ENCODE data around the gene HS6ST2.

The HS6ST2 gene

DNA sequence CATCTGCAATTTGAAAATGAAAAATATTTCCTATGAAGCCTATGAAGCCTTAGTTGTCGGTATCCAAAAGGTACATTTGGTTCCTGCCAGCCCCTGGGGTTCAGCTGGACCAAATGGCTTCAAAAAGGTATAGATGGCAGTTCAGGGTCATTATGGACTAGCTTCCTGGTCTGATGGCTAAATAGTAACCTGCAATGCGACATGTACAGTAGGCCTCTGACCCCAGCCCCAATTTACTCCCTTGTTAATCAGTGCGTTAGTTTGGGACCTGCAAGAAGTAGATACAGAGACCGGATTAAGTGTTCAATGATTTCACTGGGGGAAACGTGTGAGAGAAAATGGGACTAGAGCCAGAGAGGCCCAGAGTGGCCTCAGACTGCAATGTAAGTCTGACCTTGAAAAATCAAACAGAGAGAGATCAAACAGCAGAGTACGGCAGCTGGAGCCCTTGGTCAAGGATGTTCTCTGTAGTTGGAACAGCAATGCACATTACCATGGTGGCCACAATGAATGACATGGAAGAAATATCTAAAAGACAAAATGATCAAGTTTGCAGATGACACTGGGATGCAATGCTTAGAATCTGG lies 354.6 kb downstream of the HS6ST2 start:
- no peak for DNase-seq

DNA sequence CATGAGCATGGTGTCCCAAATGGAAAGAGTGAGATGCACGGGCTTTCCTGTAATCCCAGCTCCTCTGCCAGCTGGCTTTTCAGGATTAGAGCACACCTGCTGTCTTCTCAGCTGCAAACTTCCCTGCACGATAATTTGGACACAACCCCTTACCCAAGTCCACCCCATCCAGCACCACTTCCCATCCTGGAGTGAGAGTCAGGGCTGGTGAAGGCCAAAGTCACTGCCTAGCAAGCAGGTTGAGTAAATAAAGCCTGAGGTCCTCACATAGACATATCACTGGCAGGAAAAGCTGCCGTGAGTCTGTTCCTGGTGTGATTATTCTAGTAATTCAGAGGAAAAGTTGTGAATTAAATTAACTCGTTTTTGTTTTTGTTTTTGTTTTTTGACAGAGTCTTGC lies 355.7 kb downstream of the HS6ST2 start:
- DNase-seq: no peak

- no peak for DNase-seq
Observed at GRCh38 chrX:132594999-132595398, 363.4 kb downstream of the HS6ST2 start.

- DNase-seq: no peak
Observed at GRCh38 chrX:132594129-132594528, 364.3 kb downstream of the HS6ST2 start.

DNA sequence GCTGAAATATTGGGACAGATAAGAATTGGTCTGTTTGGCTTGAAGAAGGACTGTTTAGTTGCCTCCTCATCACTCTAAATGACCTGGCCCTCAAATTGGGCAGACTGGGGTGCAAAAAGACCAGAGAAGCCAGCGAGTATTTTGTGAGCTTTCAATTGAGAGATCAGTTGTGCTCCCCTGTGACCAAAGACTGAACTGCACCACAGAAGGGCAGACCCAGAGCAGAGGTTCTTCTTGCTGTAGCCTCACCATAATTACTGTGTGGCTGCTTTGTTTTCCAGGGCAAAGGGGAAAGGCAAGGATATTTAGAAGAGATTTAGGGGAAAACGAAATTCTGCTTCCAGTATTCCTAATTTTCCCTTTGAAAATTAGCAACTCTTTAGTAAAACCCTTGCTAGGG lies 365.5 kb downstream of the HS6ST2 start:
- DNase-seq: no peak

- no peak for DNase-seq
Observed at GRCh38 chrX:132591719-132592275, 366.6 kb downstream of the HS6ST2 start.

DNA sequence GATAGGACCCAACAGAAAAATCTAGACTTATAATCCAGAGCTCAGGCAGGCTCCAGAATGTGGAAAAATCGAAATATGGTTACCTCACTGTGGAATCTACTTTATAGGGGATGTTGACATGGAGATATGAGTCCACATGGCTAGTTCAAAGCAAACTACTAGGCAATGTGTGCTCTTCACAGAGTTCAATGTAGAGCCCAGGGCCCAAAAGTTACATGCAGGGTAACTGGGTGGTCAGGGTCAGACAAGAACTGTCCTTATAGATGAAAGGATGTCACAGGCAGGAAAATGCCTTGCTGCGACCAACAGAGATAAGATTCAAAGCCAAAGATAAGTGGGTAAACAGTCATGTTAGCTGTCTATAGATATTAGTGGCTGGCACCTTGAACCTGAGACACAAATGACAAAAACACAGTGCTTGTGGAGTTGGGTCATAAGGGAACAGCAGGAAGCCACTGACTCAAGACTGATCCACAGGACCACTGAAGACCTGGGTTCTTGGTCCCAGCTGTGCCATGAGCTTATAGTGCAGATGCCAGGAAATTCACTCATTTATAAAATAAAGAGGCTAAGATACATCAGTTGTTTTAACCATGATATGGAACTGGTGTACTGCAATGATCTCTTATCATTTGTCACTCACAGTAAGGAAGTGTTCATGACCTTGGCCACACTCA lies 367.9 kb downstream of the HS6ST2 start:
- DNase-seq: no peak

- DNase-seq: no peak
Observed at GRCh38 chrX:132584936-132585335, 373.5 kb downstream of the HS6ST2 start.

DNA sequence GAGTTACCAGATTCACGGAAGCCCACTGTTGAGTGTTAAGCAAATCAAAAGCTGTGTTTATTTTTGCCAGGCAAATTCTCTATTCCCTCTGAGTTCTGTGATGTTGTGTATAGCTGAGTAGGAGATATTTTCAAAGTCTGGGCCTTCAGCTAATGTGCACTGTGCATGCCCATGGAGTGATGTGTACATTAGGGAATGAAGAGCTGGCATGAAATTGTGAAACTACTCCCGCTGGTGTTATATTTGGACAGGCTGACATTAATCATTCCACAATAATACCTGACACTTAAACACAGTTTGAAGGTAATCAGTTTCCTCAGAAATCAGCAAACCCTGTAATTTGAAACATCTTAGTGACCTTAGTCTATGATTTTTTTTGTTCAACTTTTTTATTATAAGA lies 381.5 kb downstream of the HS6ST2 start:
- DNase-seq: no peak

Measured in cerebellar nuclear complex (tissue), 1 donor.